Activated CD4-positive, alpha-beta T cell treated with anti-CD3 and anti-CD28 coated beads, Interleukin-2, amount 50 U/mL, for 16 hours (primary cell): ENCODE data around the gene BLTP3A.
"Not testable (repeated sequence)": the region's sequence is repeated elsewhere in the genome, so short reads cannot be mapped to it uniquely, and the experiment has no call there.

ENCODE experiments used
- DNase-seq: peaks from one replicate; pipeline ENCODE4 v3.0.0-alpha.2; 2020

The BLTP3A gene

DNA sequence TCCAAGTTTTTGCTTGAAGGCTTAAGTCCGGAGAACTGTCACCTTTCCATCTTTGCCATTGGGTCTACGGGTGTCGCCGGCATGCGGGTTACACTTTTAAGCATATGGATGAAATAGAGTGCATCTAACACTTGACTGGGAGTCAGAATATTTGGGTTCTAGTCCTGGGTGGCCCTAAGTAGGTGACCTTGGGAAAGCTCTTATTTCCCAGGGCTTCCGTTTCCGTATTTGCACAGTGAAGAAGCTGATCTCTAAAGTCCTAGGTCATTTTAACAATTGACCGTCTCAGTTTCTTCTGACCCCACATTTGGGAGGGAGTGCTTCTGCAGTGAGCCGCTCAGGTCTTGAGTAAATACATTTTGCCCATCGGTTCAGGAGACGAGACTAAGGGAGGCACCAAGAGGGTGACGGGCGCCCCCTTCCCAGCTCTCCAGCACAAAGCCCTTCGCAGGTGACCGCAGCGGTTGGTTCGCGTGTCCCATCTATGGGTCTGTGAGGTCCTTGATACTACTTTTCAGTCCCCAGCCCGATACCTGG, 651 bp upstream of the BLTP3A start:
- peak; percentile 41 for DNase-seq

DNA sequence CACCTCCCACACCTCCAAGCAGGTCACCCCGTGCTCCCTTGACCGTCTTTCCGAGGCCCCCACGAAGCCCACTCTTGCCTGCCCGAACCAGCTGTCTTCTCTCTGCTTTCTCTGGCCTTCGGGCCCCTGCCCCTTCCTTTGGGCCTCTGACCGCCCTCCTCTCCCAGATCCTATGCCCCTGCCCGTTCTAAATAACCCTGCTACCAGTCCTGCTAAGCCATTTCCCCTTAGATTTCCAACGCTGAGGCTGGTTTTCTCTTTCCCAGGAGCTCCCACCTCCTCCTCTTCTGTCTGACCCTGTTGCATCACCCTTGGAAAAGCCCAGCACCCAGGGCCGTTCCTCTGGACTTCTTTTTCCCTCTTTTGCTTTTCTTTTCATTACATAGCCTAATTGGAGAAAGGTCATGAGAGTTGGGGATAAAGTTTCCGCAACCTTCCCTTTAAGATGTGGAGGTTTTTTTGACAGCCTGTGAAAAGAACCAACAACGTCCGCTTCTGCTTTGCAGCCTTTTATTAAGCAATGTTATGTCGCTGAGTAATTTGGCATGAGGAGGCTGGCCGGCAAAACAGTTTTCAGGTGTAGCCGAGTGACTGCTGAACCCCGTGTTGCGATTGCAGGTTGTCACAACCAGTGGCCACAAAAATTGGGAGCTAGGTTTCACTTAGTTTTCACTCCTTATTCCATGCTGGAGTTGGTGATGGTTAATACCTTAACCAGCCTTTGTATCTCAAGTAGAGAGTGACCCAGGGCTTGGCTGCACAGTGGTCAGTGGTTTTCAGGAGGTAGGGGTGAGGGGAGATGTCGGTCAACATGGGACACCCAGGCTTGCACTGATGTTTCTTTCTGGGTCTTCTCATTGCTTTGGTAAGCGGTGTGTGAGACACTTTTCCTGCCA, 970 bp downstream of the BLTP3A start:
- peak; percentile 39 for DNase-seq

DNA sequence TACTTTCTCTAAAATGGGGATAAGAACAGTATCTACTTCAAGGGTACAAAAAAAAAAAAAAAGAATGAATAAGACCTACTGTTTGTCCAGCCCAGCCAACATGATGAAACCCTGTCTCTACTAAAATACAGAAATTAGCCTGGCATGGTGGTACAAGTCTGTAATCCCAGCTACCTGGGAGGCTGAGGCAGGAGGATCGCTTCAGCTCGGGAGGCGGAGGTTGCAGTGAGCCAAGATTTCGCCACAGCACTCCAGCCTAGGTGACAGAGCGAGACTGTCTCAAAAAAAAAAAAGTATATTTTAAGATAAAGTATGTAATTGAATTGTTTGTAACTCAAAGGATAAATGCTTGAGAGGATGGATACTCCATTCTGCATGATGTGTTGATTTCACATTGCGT, 2.0 kb downstream of the BLTP3A start:
- DNase-seq: no peak

DNA sequence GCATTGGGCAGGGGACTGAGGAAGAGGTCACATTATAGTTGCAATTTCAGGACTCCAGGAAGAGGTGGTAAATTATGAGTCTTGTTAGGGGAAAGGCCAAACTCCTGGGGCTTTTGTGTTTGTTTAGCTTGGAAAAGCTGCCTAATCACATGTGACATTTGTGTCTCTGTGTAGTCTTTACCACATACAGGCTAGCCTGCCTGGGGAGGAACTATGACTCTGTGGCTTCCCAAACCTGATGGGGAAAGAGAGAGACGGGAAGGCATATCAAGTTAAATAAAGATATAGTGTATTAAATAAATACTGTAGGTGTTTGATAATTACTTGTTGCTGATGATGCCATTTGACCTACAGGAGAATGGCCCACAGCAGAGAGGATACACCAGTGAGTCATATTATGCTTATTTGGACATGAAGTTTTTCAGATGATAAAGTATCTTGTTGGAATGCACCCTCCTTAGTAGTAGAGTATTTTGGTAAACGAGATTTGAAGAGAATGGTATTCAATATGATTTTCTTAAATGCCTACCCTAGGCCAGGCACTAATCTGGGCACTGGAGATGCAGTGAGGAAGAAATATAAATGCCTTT, 4.0 kb downstream of the BLTP3A start:
- no peak for DNase-seq

DNA sequence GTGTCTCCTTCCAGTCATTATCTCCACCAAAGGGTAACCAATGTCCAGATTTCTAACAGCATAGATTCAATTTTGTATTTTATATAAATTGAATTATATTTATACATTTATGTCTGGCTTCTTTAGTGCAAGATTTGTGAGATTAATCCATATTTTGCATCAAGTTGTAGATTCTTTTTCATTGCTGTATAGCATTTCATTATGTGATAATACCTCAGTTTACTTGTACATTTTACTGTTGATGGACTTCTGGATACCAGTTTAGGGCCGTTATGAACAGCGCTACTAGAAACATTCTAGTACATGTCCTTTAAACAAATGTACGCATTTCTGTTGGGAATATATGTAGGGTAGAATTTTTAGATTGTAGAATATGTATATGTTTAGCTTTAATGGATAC, 6.2 kb downstream of the BLTP3A start:
- no peak for DNase-seq

DNA sequence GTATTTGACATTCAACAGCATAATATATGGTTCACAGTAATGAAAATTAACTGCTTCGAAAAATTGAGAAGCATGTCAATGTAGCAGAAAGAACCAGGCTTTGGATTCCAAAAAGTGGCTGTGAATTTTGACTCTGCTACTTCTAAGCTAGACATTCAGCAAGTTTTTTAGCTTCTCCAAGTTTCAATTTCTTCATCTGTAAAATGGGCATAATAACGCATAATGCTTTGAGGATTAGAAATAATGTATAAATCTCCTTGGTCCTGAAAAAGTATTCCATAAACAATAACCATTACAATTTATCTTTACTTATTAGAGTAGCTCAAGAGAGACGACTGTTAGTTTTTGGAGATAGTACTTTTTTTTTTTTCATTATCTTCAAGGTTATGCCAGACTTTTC, 7.7 kb downstream of the BLTP3A start:
- DNase-seq: no peak

DNA sequence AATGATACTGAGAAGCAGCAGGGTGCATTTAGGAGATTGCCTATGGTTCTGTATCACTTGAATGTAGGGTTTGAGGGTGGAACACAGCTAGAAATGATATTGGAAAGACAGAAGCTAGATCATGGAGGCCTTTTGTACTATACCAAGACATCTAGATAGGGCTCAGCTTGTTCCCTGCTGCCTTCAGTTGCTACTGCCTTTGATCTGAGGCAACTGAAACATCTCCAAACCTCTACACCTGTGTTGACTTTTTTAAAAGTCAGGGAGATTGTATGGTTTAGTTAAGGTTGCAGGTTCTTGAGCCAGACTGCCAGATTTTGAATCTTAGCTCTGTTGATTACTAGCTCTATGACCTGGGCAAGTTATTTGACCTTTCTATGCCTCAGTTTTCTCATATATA, 12.7 kb downstream of the BLTP3A start:
- no peak for DNase-seq

DNA sequence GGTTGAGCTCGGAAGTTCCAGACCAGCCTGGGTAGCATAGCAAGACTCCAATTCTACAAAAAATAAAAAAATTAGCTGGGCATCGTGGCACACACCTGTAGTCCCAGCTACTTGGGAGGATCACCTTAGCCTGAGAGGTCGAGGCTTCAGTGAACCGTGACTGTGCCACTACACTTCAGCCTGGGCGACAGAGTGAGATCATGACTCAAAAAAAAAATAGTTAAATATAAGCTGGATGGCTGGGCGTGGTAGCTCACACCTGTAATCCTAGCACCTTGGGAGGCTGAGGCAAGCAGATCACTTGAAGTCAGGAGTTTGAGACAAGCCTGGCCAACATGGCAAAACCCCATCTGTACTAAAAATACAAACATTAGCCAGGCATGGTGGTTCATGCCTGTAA, 13.2 kb downstream of the BLTP3A start:
- DNase-seq: not testable (repeated sequence)

DNA sequence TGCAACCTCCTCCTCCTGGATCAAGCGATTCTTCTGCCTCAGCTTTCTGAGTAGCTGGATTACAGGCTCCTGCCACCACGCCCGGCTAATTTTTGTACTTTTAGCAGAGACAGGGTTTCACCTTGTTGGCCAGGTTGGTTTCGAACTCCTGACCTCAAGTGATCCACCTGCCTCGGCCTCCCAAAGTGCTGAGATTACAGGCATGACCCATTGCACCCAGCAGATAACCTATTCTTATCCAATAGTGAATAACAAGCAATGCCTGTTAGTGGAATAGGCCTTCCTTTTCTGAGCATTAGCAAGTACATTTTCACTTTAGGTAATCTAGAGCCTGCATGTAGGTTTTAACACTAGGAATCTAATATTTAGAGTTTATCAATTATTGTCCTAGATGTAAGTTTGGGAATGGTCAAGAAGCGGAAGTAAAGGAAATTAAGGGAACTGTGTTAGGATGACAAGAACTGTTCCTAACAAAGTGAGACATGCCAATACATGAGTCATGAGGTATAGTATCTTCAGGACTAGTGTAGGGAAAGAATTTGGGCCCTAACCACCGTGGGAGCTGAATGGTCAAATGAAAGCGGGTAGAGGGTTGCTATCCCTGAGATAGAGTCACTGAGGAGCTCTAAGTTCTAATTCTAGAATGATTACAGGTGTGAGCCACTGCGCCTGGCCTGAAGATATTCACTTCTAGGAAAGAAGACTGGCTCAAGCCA, 15.0 kb downstream of the BLTP3A start:
- no peak for DNase-seq

DNA sequence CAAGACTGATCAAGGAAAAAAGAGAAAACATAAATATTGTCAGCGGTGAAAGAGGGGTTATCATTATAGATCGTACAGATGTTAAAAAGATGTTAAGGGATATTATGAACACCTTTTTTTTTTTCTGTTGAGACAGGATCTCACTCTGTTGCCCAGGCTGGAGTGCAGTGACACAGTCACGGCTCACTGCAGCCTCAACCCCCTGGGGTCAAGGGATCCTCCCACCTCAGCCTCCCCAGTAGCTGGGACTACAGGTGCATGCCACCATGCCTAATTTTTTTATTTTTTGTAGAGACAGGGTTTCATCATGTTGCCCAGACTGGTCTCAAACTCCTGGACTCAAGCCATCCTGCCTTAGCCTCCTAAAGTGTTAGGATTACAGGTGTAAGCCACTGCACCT, 16.6 kb downstream of the BLTP3A start:
- DNase-seq: not testable (repeated sequence)

DNA sequence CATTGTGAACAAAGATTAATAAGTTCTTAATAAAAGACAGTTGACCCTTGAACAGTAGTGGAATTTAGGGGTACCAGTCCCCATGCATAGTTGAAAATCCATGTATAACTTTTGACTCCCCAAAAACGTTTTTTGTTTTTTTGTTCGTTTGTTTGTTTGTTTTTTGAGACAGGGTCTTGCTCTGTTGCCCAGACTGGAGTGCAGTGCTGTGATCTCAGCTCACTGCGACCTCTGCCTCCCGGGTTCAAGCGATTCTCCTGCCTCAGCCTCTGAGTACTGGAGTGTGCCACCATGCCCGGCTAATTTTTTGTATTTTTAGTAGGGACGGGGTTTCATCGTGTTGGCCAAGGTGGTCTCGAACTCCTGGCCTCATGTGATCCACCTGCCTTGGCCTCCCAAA, 17.5 kb downstream of the BLTP3A start:
- DNase-seq: not testable (repeated sequence)

DNA sequence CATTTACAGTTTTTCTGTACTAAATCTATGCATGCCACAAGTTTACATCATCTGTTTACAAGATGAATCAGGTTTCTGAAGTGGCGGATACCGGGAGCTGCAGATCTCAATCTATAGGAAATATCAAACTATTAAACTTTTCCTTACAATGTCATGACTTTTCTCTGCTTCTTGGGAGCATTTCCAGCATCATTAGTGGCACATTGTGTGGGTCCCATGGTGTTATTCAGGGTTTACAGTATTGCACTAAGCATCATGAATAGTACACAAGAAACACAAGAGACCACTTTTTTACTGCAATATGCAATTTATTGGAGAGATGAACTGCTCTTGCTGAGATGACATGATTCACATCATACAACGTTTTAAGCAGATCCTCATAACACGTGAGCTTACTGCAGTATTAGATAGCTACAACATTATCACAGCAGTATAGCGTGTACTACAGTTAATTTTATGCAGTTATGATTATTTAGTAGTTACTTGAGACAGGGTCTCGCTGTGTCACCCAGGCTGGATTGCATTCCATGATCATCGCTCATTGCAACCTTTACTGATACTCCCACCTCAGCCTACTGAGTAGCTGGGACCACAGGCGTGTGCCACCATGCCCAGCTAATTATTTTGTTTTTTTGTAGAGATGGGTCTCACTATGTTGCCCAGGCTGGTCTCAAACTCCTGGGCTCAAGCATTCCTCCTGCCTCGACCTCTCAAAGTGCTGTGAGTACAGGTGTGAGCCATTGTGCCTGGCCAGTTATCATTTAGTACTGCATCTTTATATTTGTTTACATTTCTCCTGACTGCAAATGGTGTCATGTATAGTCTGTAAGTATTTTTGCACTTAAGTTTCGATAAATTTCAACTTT, 18.4 kb downstream of the BLTP3A start:
- DNase-seq: no peak

DNA sequence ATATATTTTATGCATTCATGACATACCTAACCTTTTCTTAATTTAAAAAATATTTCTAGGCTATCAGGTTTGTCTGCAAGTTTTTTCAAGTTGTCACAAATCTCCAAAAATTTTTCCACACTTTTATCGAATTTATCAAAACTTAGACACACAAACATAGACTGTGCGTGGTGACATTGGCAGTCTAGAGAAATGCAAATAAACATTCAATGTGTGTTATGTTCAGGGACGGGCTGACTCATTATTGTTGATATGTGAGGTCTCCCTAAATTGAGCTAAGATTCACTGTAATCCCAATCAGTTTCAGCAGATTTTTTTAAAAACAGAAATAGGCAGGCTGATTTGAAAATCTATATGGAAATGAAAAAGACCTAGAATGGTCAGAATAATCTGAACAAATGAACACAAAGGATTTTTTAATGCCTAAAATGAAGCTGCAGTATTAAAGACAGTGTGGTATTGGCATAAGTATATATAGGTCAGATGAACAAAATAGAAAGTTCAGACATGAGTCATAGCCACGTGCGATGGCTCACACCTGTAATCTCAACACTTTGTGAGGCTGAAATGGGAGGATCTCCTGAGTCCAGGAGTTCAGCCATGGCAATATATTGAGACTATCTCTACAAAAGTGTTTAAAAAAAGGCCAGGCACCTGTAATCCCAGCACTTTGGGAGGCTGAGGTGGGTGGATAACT, 19.2 kb downstream of the BLTP3A start:
- DNase-seq: peak; percentile 77

DNA sequence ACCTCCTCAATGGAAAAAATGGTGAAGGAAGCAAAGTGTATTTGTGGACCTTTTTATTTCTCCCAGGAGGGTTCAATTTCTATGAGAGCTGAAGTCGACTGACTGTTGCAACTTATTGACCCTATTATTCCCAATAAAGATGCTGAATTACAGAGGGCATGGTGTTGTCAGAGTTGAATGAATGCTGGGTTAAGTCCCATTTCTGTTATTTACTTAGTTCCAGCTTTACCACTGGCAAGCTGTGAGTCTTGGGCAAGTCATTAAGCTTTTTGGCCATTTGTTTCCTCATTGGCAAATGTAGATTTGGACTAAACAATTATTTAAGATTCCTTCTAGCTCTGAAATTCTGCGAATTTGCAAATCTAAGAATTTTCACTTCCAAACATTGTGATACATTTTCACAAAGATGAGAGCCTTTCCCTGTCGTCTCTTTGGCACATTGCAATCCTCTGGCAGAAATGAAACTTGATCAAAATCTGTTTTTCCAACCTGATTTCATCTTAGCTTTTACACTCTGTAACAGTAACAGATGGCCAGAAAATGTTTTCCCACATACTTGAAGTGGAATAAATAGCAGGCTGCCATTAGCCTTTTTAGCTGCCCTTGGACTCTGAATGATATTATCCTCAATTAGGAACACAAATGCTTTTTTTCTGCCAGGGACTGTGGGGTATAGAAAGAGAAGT, 21.3 kb downstream of the BLTP3A start:
- DNase-seq: no peak

DNA sequence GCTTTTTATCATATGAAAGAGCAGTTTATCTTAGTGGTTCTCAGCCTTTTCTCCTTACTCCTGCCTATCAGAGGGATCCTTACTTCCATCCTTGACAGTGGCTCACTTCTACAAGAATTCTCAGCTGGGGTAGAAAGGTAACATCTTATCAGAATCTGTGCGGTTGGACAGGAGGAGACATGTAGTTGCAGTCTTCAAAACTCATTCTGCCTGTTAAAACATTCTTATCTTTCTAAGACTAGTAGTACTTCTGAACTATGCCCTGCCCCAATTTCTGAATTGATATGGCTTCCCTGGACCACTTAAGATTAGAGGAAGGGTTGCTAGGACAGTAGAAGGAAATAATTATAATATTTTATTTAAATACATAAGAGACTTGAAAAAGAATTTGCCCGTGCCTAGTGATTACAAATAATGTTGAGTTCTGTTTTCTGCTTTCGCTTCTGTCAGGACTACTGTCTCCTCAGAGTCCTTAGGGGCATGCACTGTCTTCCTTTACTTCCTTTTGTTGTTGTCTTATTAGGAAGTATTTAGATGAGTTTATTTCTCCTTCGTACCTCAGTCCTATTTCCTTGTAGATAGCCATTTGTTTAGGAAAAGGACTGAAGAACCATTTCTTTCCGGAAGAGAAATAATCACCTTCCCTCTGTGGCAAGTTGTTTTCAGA, 24.9 kb downstream of the BLTP3A start:
- no peak for DNase-seq

DNA sequence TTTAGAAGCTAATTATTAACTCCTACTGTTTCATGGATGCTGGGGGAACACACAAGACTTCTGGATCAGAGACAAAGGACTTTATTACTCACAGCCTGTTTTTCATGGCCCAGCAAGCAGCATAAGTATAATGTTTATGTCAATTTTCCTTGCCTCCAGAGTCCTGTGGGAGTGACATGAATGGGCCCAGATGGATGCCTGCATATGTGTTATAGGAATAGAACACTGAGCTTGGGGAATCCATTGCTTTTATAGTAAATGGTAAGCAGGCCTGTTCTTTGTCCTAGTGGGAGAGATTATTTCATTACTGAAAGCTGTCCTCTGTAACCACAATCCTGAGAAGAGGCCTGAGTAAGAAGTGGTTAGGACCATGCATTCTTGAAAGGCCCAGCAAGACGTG, 25.6 kb downstream of the BLTP3A start:
- no peak for DNase-seq

DNA sequence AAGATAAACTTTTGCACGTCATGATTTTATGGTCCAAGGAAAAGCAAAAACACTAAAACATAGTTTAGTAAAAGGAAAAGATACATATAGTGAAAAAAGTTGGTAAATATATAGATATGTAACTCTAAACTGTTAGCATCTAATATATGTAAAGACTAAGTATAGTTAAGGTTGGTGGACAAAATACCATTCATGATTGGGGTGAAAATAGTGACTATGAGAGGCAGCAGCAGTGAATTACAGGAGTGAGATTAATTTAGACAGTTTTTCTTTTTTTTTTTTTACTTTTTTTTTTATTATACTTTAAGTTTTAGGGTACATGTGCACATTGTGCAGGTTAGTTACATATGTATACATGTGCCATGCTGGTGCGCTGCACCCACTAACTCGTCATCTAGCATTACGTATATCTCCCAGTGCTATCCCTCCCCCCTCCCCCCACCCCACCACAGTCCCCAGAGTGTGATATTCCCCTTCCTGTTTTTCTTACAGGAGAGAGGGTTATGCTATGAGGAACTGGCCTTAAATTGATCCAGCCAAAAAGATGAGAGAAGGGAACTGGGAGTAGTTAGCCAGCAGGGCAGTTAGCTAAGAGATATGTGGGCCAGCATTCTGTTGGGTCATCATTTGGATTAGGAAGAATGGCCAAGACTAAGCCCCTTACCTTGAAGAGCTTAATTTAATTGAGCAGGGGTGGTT, 27.1 kb downstream of the BLTP3A start:
- DNase-seq: not testable (repeated sequence)

DNA sequence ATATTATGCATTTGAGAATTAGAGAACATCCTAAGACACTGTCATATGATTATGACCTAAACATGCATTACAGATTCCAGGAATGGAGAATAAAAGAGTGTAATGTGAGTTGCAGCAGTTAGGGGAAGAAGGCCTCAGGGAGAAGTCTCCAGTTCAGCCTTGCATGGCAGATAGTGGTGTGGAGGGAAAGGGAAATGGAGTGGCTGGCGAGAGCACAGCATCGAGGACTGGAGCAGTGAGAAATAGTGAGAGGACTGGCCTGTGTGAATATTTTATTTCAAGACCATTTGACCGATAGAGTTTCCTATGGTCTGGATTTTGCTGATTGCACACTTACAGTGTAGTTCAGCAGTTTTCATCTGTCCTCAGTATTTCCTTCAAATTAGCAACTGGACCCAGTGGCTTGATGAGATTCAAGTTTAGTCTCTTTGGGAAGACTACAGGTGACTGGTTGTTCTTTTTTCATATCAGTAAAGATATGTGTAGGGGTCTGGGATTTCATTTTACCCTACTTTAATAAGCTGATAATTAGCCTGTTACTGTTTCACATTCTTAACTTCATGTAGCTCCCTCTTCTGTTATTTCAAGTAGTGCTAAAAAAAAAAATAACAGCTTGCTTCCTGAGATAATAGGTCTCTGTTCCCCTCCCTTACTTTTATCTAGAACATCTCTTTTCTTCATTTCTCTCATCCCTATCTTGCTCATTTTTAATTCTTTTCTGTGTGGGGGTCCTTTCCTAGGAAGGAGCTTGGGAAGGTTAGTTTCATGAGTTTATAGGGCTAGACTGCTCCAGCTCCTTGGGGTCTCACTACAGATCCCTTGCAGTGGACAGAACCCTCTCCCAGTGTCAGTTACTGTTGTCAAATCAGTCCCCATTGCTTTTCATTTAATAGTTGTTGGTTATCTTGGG, 27.9 kb downstream of the BLTP3A start:
- DNase-seq: no peak

DNA sequence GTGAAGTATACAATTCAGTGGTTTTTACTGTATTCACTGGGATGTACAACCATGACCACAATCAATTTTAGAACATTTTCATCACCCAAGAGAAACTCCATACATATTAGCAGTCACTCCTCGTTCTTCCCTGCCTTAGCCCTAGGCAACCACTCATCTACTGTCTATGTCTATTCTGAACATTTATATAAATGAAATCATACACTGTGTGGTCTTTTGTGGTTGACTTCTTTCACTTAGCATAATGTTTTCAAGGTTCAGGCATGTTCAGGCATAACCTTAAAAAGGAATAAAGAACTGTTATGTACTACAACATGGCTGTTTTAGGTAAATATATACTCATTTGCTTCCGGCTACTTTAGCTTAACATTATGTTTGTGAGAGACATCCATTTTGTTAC, 37.3 kb downstream of the BLTP3A start:
- no peak for DNase-seq
